Sigmoid colon (tissue), 7 donors: ENCODE data around the gene ZNF426. TPM values are rescaled to one million over a fixed set of nuclear protein-coding genes. Genes with fewer than 3 reads are reported as not detected.

Experiments used
- DNase-seq: peaks from one replicate; pipeline ENCODE4 v3.0.0-alpha.2; 2019
- H3K27ac ChIP-seq, 4 donors: fragments of 200-600 bp; sonication (generic); one replicate each; pipeline ENCODE4 v1.5.1; 2016 to 2019; ENCODE audit warnings: mild to moderate bottlenecking in 1 of 4
- H3K27me3 ChIP-seq, 3 donors: fragments of 200-600 bp; sonication (generic); one replicate each; pipeline ENCODE4 v1.5.1; 2019; ENCODE audit warnings: mild to moderate bottlenecking in 1 of 3
- H3K36me3 ChIP-seq, 4 donors: fragments of 200-600 bp; sonication (generic); one replicate each; pipeline ENCODE4 v1.5.1; 2016 to 2019
- H3K4me1 ChIP-seq, 4 donors: fragments of 200-600 bp; sonication (generic); one replicate each; pipeline ENCODE4 v1.5.1; 2017 to 2019
- H3K4me3 ChIP-seq, 4 donors: fragments of 200-600 bp; sonication (generic); one replicate each; pipeline ENCODE4 v1.5.1; 2017 to 2019; ENCODE audit warnings: mild to moderate bottlenecking in 2 of 4, moderate library complexity in 1 of 4
- H3K9me3 ChIP-seq, 4 donors: fragments of 200-600 bp in 3 of 4; sonication (generic) in 3 of 4; one replicate each; pipeline versions ENCODE4 v1.5.1 to v1.6.1; 2013 to 2019
- EP300 ChIP-seq, 4 donors: sonication (generic); formaldehyde crosslinking; IDR thresholded peaks; one replicate each; pipeline ENCODE4 v1.6.1; 2017; ENCODE audit warnings: antibody characterized with exemption in 4 of 4
- POLR2A ChIP-seq, 2 donors: fragments of 450-650 bp; IDR thresholded peaks; one replicate each; pipeline ENCODE4 v1.6.1; 2016; ENCODE audit warnings: antibody characterized with exemption in 2 of 2, mild to moderate bottlenecking in 2 of 2, moderate library complexity in 2 of 2
- POLR2AphosphoS5 ChIP-seq, 4 donors: sonication (generic); formaldehyde crosslinking; IDR thresholded peaks; one replicate each; pipeline ENCODE4 v1.6.1; 2017; ENCODE audit warnings: antibody characterized with exemption in 4 of 4
- WGBS, 2 donors: extraction: QIAGEN DNeasy Blood & Tissue Kit; methylation state at CpG; one replicate each; pipeline ENCODE4 v1.1.7; 2013; 5-methylcytosine and 5-hydroxymethylcytosine counted together
- intact Hi-C: fragments of 100-400 bp; cut with DNase I; formaldehyde crosslinking; loops from one replicate; pipeline ENCODE4 v1.15.1; 2023
- polyA plus RNA-seq, 3 donors: library from polyadenylated mRNA; stranded (reverse); fragments of 200-250 nt; gene quantifications; one replicate each; pipeline ENCODE4 v1.2.3, GENCODE V29; 2013
- total RNA-seq, 4 donors: library from RNA; depleted of rRNA; stranded (reverse); fragments of >200 nt; gene quantifications; one replicate each; pipeline ENCODE4 v1.1.0, GENCODE V29; 2016
- TF ChIP-seq, protein P1 (sequence below), 4 experiments: fragments of 450-650 bp in 3 of 4; fragments of 200-600 bp in 1 of 4; IDR thresholded peaks; one replicate each; pipeline ENCODE4 v1.5.1; 2016 to 2019; ENCODE audit warnings: antibody characterized with exemption in 4 of 4, mild to moderate bottlenecking in 3 of 4, moderate library complexity in 2 of 4
- donor health status: healthy with polysubstance abuse.
- donor health status: Bipolar disorder and iron deficiency.
- donor health status: healthy.

Gene ZNF426
- total and polyA plus RNA-seq, 7 donors = 1.2 to 18.1 (median 11.4) TPM

DNA sequence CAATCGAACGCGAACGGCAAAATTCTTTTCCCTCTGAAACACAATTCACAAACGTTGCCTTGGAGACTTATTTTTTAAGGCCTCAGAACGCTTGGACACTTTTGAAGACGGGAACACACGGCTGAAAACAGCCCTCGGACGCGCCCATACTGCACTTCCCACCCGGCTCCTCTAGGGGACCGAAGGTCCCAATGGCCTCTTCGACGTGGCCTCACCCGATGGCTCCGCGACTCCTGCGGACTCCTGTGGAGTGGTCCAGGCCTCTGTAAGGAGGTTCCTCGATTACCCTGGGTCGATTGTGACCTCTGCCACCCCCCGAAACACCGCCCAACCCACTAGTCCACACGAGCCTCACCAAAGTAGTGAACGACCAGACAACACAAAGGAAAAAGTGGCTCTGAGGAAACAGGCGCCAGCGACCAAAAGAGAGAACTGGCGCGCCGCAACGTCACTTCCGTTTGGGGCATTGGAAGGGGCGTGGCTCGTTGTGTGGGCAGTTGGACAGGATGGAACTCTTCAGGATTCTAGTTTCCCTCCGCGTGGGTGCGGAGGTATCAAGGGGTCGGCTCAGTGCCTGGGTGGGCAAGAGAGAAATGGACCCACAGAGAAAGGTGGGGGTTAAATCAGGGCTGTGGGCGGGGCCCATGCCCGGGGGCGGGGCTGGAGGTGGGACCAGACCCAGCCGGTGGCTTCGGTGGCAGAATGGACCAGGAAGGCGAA, 40.1 kb downstream of the ZNF426 start, which contains the start of gene ZNF560:
Gene ZNF560 (minus strand): TSS at position 434 of the 720 bp plus-strand sequence. CDS start 23,303 bp downstream, outside the sequence.
- Histone ChIP-seq H3K27me3 (peaks cover 0 to 26% (median 6%) of the 10 kb centered on the region in 3 donors), H3K27ac (no peak within 1 kb of the TSS), H3K4me1 (no peaks in the 10 kb centered on the region), H3K36me3 (no peaks in the 10 kb centered on the region), H3K4me3 (no peak within 1 kb of the TSS), H3K9me3 (peaks cover 8 to 42% (median 31%) of the 10 kb centered on the region in 4 donors)
- intact Hi-C loops = no loop called here
- no peak for TF ChIP-seq EP300 (IDR thresholded peaks at IDR 0.05)
- TF ChIP-seq POLR2AphosphoS5 (IDR thresholded peaks at IDR 0.05) = no peak
- no peak for TF ChIP-seq POLR2A (IDR thresholded peaks at IDR 0.05)
- TF ChIP-seq, protein P1, sequence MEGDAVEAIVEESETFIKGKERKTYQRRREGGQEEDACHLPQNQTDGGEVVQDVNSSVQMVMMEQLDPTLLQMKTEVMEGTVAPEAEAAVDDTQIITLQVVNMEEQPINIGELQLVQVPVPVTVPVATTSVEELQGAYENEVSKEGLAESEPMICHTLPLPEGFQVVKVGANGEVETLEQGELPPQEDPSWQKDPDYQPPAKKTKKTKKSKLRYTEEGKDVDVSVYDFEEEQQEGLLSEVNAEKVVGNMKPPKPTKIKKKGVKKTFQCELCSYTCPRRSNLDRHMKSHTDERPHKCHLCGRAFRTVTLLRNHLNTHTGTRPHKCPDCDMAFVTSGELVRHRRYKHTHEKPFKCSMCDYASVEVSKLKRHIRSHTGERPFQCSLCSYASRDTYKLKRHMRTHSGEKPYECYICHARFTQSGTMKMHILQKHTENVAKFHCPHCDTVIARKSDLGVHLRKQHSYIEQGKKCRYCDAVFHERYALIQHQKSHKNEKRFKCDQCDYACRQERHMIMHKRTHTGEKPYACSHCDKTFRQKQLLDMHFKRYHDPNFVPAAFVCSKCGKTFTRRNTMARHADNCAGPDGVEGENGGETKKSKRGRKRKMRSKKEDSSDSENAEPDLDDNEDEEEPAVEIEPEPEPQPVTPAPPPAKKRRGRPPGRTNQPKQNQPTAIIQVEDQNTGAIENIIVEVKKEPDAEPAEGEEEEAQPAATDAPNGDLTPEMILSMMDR (IDR thresholded peaks at IDR 0.05) = no peak
- 8 to 35% methylated on average over 44 of the region's 44 CpGs for WGBS, 2 donors
- DNase-seq = no peak

DNA sequence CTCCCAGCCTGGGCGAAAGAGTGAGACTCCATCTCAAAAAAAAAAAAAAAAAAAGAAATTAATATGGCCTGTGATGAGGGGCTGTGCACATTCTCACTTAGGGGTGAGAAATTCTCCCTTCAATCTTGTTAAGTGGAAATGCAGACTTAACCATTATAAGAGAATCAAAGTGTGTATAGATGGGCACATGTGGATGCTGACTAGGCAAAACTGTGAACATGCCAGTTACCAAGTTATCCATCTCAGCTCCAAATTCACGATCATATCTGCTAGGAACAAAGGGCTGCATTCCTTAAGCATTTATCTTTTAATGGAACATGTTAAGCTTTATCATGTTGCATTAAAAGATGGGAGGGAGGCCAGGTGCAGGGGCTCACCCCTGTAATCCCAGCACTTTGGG, 44.3 kb downstream of the ZNF426 start:
- Histone ChIP-seq H3K27ac (no peak overlapping the region), H3K9me3 (peaks cover 4 to 18% (median 18%) of the 10 kb centered on the region in 4 donors), H3K36me3 (no peaks in the 10 kb centered on the region), H3K4me1 (no peaks in the 10 kb centered on the region), H3K4me3 (no peak overlapping the region), H3K27me3 (peaks cover 0 to 20% (median 3%) of the 10 kb centered on the region in 3 donors)
- DNase-seq = no peak
- TF ChIP-seq, protein P1 (IDR thresholded peaks at IDR 0.05) = no peak
- no peak for TF ChIP-seq POLR2A (IDR thresholded peaks at IDR 0.05)
- TF ChIP-seq EP300 (IDR thresholded peaks at IDR 0.05) = no peak
- no peak for TF ChIP-seq POLR2AphosphoS5 (IDR thresholded peaks at IDR 0.05)
- intact Hi-C loops = no loop called here
- 76 to 81% methylated on average over 2 of the region's 2 CpGs for WGBS, 2 donors

DNA sequence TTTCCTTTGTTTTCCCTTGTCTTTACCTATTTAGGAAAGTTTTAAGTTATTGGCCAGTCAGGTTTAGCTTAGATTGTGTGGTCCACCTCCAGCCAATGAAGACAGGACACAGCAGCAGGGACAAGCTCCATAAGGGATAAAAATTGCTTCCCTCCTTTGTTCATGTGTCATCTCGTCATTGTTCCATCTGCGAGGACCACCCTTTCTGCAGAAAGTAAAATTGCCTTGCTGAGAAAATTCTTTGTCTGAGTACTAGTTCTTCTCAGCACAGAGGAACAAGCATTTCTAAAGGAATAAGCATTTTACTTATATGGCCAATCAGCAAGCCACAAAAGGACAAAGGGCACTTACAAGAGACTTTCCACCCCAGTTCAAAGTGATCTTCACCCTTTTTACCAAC, 51.4 kb downstream of the ZNF426 start:
- H3K27me3 ChIP-seq = no peaks in the 10 kb centered on the region
- 94 to 95% methylated on average over 2 of the region's 2 CpGs for WGBS, 2 donors
- H3K4me1 ChIP-seq = no peaks in the 10 kb centered on the region
- H3K27ac ChIP-seq = no peak overlapping the region
- DNase-seq = no peak
- no peak for TF ChIP-seq EP300 (IDR thresholded peaks at IDR 0.05)
- TF ChIP-seq, protein P1 (IDR thresholded peaks at IDR 0.05) = no peak
- no peak for TF ChIP-seq POLR2A (IDR thresholded peaks at IDR 0.05)
- TF ChIP-seq POLR2AphosphoS5 (IDR thresholded peaks at IDR 0.05) = no peak
- no peak overlapping the region for H3K4me3 ChIP-seq
- no peaks in the 10 kb centered on the region for H3K36me3 ChIP-seq
- peaks cover 0 to 28% (median 15%) of the 10 kb centered on the region in 4 donors for H3K9me3 ChIP-seq
- intact Hi-C loops = no loop called here

DNA sequence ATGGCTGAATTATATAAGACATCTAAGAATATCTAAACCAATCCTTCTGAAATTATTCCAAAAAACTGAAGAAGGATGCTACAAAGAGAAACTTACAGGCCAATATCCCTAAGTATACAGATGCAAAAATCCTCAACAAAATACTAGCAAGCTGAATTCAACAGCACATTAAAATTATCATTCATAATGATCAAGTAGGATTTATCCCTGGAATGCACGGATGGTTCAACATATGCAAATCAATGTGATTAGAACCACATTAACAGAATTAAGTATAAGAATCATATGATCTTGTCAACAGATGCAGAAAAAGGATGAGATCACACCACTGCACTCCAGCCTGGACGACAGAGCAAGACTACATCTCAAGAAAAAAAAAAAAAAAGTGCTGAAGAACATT, 53.3 kb downstream of the ZNF426 start:
- TF ChIP-seq, protein P1 (IDR thresholded peaks at IDR 0.05) = no peak
- TF ChIP-seq POLR2A (IDR thresholded peaks at IDR 0.05) = no peak
- no peak for TF ChIP-seq EP300 (IDR thresholded peaks at IDR 0.05)
- no peak for TF ChIP-seq POLR2AphosphoS5 (IDR thresholded peaks at IDR 0.05)
- intact Hi-C loops = no loop called here
- no peak overlapping the region for H3K27ac ChIP-seq
- 85 to 92% methylated on average over 2 of the region's 2 CpGs for WGBS, 2 donors
- H3K36me3 ChIP-seq = no peaks in the 10 kb centered on the region
- no peaks in the 10 kb centered on the region for H3K27me3 ChIP-seq
- H3K4me1 ChIP-seq = no peaks in the 10 kb centered on the region
- H3K4me3 ChIP-seq = no peak overlapping the region
- no peak for DNase-seq
- H3K9me3 ChIP-seq = peaks cover 0 to 28% (median 15%) of the 10 kb centered on the region in 4 donors
